GM23248 (cell line): Measurements from ENCODE around the gene RTN4RL1. TPM values are rescaled to one million over a fixed set of nuclear protein-coding genes. Genes with fewer than 3 reads are reported as not detected.
A peak's percentile ranks its signal among the peaks of the same experiment; 100 is the strongest.

ENCODE experiments used
- DNase-seq: peaks from one replicate; pipeline ENCODE4 v3.0.0-alpha.2; 2015
- H2AFZ ChIP-seq: fragments of 200-600 bp; sonication (generic); 2 replicates; pipeline ENCODE4 v1.6.1; 2016; ENCODE audit warnings: antibody characterized with exemption
- H3F3A ChIP-seq: fragments of 200-600 bp; sonication (generic); 2 replicates; pipeline ENCODE4 v1.6.1; 2016; ENCODE audit warnings: mild to moderate bottlenecking, antibody characterized with exemption, mixed run types; ENCODE audit not compliant: insufficient read depth
- H3K27ac ChIP-seq: fragments of 200-600 bp; sonication (generic); 2 replicates; pipeline ENCODE4 v1.5.1; 2016; ENCODE audit warnings: mild to moderate bottlenecking
- H3K27me3 ChIP-seq: fragments of 200-600 bp; sonication (generic); replicated peaks from 2 replicates; pipeline ENCODE4 v1.6.1; 2016; ENCODE audit warnings: mild to moderate bottlenecking; ENCODE audit not compliant: insufficient read depth
- H3K36me3 ChIP-seq: fragments of 200-600 bp; sonication (generic); 2 replicates; pipeline ENCODE4 v1.6.1; 2016; ENCODE audit warnings: low read depth, mild to moderate bottlenecking
- H3K4me1 ChIP-seq: fragments of 200-600 bp; sonication (generic); 2 replicates; pipeline ENCODE4 v1.6.1; 2016; ENCODE audit warnings: mild to moderate bottlenecking; ENCODE audit not compliant: insufficient read depth
- H3K4me2 ChIP-seq: fragments of 200-600 bp; sonication (generic); one replicate; pipeline ENCODE4 v1.6.1; 2016; ENCODE audit warnings: mild to moderate bottlenecking; ENCODE audit not compliant: unreplicated experiment
- H3K4me3 ChIP-seq: fragments of 200-600 bp; sonication (generic); 2 replicates; pipeline ENCODE4 v1.5.1; 2016; ENCODE audit warnings: mild to moderate bottlenecking
- H3K79me2 ChIP-seq: fragments of 200-600 bp; sonication (generic); 2 replicates; pipeline ENCODE4 v1.6.1; 2016; ENCODE audit warnings: mild to moderate bottlenecking; ENCODE audit not compliant: insufficient read depth
- H3K9ac ChIP-seq: fragments of 200-600 bp; sonication (generic); 2 replicates; pipeline ENCODE4 v1.6.1; 2016; ENCODE audit warnings: mild to moderate bottlenecking
- H3K9me2 ChIP-seq: fragments of 200-600 bp; sonication (generic); 2 replicates; pipeline ENCODE4 v1.6.1; 2016; ENCODE audit warnings: mixed run types, mild to moderate bottlenecking, moderate library complexity; ENCODE audit not compliant: insufficient read depth
- H3K9me3 ChIP-seq: fragments of 200-600 bp; sonication (generic); one replicate; pipeline ENCODE4 v1.6.1; 2017; ENCODE audit warnings: low read depth
- H4K20me1 ChIP-seq: fragments of 200-600 bp; sonication (generic); 2 replicates; pipeline ENCODE4 v1.6.0; 2016; ENCODE audit not compliant: insufficient read depth
- EZH2 ChIP-seq: fragments of 200-600 bp; sonication (generic); IDR thresholded peaks from 2 replicates; pipeline ENCODE4 v1.6.1; 2018; ENCODE audit warnings: antibody characterized with exemption, mild to moderate bottlenecking; ENCODE audit not compliant: insufficient read depth, poor library complexity, severe bottlenecking
- EZH2phosphoT487 ChIP-seq: fragments of 200-600 bp; sonication (generic); IDR thresholded peaks from 2 replicates; pipeline ENCODE4 v1.6.1; 2018; ENCODE audit warnings: antibody characterized with exemption, moderate library complexity, mild to moderate bottlenecking, low read depth; ENCODE audit not compliant: insufficient read depth
- WGBS, 2 experiments: methylation state at CpG; one replicate each; pipeline ENCODE4 v1.1.6; 2015 to 2017; ENCODE audit warnings: low lambda C conversion rate in 2 of 2, low coverage in 1 of 2; ENCODE audit errors: missing lambda C conversion rate in 2 of 2; 5-methylcytosine and 5-hydroxymethylcytosine counted together
- in situ Hi-C: fragments of 300-500 bp; cut with MboI; formaldehyde crosslinking; loops from 2 replicates; pipeline ENCODE4 v1.15.0; 2020
- polyA plus RNA-seq: library from polyadenylated mRNA; unstranded; fragments of >200 nt; fragmentation: Nextera tagmentation; extraction: Ambion mirVana; gene quantifications from 2 replicates; pipeline ENCODE4 v1.2.1, GENCODE V29; 2016
- total RNA-seq: library from RNA; depleted of rRNA; stranded (reverse); fragments of >200 nt; shearing (Covaris generic); gene quantifications from 2 replicates; pipeline ENCODE4 v1.2.3, GENCODE V29; 2014

RTN4RL1 gene
- total and polyA plus RNA-seq, 2 experiments from 2014 or later, result 0.22 TPM; not detected in 1

DNA sequence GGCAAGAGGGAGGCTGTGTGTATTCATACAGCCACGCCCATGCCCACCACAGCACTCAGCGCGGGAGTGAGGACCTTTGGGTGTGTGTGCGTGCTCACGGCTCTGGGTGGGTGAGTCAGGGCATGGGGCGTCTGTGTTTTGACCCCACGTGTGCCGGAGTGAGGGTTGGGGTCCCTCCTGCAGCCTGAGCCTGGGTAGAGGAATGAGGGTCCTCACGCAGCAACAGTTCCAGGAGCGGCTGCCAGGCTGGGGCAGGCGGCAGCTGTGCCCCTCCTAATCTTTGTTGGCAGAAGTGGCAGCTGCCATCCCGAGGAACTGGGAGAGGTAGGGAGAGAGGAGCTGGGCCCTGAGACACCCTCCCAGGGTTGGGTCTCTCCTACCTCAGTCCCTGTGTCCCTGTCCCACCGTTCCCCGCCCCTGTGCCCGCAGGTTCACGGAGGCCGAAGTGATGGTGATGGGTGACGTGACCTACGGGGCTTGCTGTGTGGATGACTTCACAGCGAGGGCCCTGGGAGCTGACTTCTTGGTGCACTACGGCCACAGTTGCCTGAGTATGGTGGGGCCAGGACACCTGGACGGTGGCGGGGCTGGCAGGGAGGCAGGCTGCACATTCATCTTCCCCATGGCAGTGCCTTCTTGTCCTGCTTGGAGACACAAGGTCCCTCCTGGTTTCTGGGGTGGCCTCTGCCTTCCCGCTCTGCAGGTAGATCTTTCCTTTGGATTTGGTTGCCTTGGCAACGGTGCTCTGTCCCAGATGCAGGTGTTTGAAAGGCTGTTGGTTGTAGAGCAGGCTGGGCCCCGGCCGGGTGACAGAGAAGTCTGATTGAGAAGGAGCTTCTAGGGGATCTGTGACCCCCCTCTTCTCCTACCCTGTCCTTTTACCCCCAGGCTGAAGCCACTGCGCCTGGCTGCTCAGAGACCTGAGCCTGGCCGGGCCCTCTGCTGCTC lies 10.7 kb upstream of the RTN4RL1 start:
- no peaks in the 10 kb centered on the region for H4K20me1 ChIP-seq
- H3K9me2 ChIP-seq, result no peaks in the 10 kb centered on the region
- no peak overlapping the region for H3K4me2 ChIP-seq
- DNase-seq, result no peak
- H3K9me3 ChIP-seq, result no peaks in the 10 kb centered on the region
- 87 to 88% methylated on average over 27 of the region's 29 CpGs for WGBS, 2 experiments
- H3K36me3 ChIP-seq, result peaks cover 5% of the 10 kb centered on the region; the same call in 1 of the 2 replicates
- TF ChIP-seq EZH2, result no peak
- TF ChIP-seq EZH2phosphoT487, result no peak
- peak overlapping the region; percentile 26 for H3K27ac ChIP-seq
- peaks cover 20% of the 10 kb centered on the region for H3F3A ChIP-seq
- peak overlapping the region; percentile 25; the same call in 1 of the 2 replicates for H3K4me3 ChIP-seq
- H3K79me2 ChIP-seq, result peaks cover 18% of the 10 kb centered on the region
- no peaks in the 10 kb centered on the region for H3K27me3 ChIP-seq
- peak overlapping the region; percentile 39 for H3K9ac ChIP-seq
- in situ Hi-C loops, result no loop called here
- no peak overlapping the region for H2AFZ ChIP-seq
- peaks cover 26% of the 10 kb centered on the region for H3K4me1 ChIP-seq

DNA sequence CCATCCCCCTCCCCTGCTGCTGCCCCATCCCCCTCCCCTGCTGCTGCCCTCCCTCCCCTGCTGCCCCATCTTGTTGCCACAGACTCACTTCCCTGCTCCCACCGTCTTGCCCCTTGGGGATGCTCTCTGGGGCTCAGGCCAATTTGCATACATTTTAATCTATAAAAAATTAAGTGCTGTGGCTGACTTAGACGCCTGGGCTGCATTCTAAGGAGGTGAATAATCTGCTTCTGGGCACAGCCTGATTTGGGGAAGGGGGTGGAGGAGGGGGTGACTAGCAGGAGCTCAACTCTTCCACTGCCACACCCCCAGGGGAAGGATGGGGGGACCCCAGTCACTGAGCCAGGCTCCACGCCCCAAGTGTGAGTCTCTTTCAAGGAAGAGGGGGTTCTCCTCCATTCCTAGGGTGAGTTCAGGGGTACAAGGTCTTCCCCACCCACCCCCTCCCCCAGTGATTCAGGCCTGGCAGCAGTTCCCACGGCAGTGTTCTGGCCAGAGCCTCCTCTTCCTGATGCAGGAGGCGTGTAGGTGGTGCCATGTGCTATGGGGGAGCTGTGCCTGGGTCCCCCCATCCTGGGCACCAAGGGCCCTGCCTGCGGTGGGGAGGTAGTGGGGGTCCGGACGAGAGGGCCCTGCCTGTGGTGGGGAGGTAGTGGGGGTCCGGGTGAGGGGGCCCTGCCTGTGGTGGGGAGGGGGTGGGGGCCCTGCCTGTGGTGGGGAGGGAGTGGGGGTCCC lies 9.8 kb upstream of the RTN4RL1 start:
- H2AFZ ChIP-seq, result no peak overlapping the region
- DNase-seq, result peak; percentile 94
- peaks cover 19% of the 10 kb centered on the region for H3K79me2 ChIP-seq
- no peaks in the 10 kb centered on the region for H3K9me2 ChIP-seq
- H3K9me3 ChIP-seq, result no peaks in the 10 kb centered on the region
- peaks cover 5% of the 10 kb centered on the region; the same call in 1 of the 2 replicates for H3K36me3 ChIP-seq
- H3K27me3 ChIP-seq, result no peaks in the 10 kb centered on the region
- TF ChIP-seq EZH2phosphoT487 (no peak), EZH2 (no peak)
- peak overlapping the region; percentile 25; the same call in 1 of the 2 replicates for H3K4me3 ChIP-seq
- peak overlapping the region; percentile 39 for H3K9ac ChIP-seq
- in situ Hi-C loops, result no loop called here
- 12 to 17% methylated on average over 5 to 7 of the region's 9 CpGs for WGBS, 2 experiments
- peak overlapping the region; percentile 26 for H3K27ac ChIP-seq
- H3F3A ChIP-seq, result peaks cover 12% of the 10 kb centered on the region; the same call in 1 of the 2 replicates
- peaks cover 26% of the 10 kb centered on the region for H3K4me1 ChIP-seq
- H3K4me2 ChIP-seq, result peak overlapping the region; percentile 44
- H4K20me1 ChIP-seq, result no peaks in the 10 kb centered on the region

DNA sequence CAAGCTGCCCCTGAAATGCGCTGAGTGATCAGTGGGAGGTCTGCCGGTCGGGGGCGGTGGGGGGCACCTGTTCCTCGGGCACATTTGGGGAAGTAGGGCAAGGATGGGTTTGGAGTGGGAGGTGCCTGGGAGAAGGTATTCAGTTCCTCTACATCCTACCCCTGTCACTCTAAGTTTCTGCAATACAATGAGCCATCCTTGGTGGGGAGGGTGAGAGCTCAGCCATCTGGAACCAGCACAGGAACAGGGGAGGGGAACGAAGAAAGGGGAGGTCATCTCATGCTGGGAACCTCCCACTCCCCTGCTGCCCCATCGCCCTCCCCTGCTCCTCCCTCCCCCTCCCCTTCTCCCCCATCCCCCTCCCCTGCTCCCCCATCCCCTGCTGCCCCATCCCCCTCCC lies 9.0 kb upstream of the RTN4RL1 start:
- Histone ChIP-seq H2AFZ (no peak overlapping the region), H3K27ac (peak overlapping the region; percentile 41; the same call in 1 of the 2 replicates), H3F3A (peaks cover 12% of the 10 kb centered on the region; the same call in 1 of the 2 replicates), H3K36me3 (peaks cover 5% of the 10 kb centered on the region; the same call in 1 of the 2 replicates), H3K9ac (no peak overlapping the region), H3K4me2 (peak overlapping the region; percentile 22), H4K20me1 (no peaks in the 10 kb centered on the region), H3K4me3 (no peak overlapping the region), H3K9me3 (no peaks in the 10 kb centered on the region), H3K4me1 (peaks cover 26% of the 10 kb centered on the region), H3K9me2 (no peaks in the 10 kb centered on the region), H3K79me2 (peaks cover 19% of the 10 kb centered on the region), H3K27me3 (no peaks in the 10 kb centered on the region)
- TF ChIP-seq EZH2, result no peak
- TF ChIP-seq EZH2phosphoT487, result no peak
- 74 to 94% methylated on average over 5 to 7 of the region's 7 CpGs for WGBS, 2 experiments
- in situ Hi-C loops, result no loop called here
- peak; percentile 81 for DNase-seq

DNA sequence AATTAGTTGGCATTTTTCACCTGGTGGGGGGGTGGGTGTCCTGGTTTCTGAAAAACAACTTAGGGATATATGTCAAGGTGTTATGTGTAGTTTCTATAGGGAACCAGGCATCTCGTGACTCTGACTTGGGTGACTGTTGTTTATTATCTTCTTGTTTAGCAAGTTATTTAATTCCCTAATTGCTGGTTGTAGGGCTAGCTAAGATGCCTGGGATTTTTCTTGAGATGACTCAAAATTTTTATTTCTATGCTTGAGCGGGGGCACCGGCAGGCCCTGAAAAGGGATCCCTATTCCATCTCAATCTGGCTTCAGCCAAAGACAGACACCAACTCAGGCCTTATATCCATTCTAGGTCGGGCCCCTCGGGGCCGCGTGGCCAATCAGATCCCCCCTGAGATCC lies 8.0 kb upstream of the RTN4RL1 start:
- peak; percentile 47 for DNase-seq
- WGBS, 2 experiments, result 73 to 74% methylated on average over 7 of the region's 7 CpGs
- in situ Hi-C loops, result no loop called here

More for the DNA sequence above, 8.0 kb upstream of the RTN4RL1 start:
- H3K4me2 ChIP-seq, result peak overlapping the region; percentile 22
- H3K27me3 ChIP-seq, result no peaks in the 10 kb centered on the region
- peak overlapping the region; percentile 41 for H3K27ac ChIP-seq
- no peaks in the 10 kb centered on the region for H4K20me1 ChIP-seq
- H2AFZ ChIP-seq, result no peak overlapping the region
- H3F3A ChIP-seq, result peaks cover 12% of the 10 kb centered on the region; the same call in 1 of the 2 replicates
- no peak overlapping the region for H3K4me3 ChIP-seq
- peak overlapping the region; percentile 19; the same call in 1 of the 2 replicates for H3K9ac ChIP-seq
- H3K4me1 ChIP-seq, result peaks cover 26% of the 10 kb centered on the region
- no peak for TF ChIP-seq EZH2
- TF ChIP-seq EZH2phosphoT487, result no peak
- H3K79me2 ChIP-seq, result peaks cover 19% of the 10 kb centered on the region
- H3K9me2 ChIP-seq, result no peaks in the 10 kb centered on the region
- H3K36me3 ChIP-seq, result peaks cover 5% of the 10 kb centered on the region; the same call in 1 of the 2 replicates
- H3K9me3 ChIP-seq, result no peaks in the 10 kb centered on the region
